ENCODE results near the gene PFKFB4. TPM values are rescaled to one million over a fixed set of nuclear protein-coding genes. Genes with fewer than 3 reads are reported as not detected.

PFKFB4 gene
- polyA plus RNA-seq, 1 of the 3 experiments (the other 2 are of a cell fraction) = 5.7 TPM

DNA sequence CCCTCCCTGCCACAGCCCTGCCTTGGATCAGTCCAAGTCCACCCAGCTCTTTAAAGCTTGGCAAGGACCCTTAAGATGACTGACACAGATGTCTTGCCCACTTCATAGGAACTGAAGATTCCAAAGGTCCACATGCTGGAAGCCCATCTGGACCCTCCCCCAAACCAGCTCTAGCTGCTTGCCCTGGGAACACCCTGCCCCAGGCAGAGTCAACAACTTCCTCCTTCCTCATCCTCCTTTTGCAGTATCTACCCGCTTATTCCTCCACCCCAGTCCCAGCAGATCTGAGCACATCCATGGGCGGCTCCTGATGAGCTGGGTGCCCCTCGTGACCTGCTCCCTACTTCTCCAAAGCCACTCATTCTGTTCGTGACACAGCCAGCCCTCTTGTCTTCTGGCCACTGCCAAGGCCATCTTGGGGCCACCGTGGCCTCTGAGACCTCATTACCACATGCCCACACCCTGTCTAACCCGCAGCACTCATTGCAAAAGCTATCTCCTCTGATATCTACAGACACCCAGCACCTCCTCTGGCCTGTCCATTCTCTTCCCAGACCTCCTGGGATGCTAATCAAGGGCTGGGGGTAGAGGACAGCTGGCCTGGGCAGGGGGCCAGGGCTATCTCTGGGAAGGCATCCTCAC, 2.0 kb upstream of the PFKFB4 start:
- no peak overlapping the region for H3K9ac ChIP-seq
- no peaks in the 10 kb centered on the region for H4K20me1 ChIP-seq (ENCODE audit: insufficient read depth)
- peaks cover 15% of the 10 kb centered on the region; the same call in 1 of the 2 replicates for H3K79me2 ChIP-seq (ENCODE audit: insufficient read depth)
- ChIA-PET POLR2A (interaction anchor here (1.0 to 1.5 kb wide), 4 partner anchors 76 to 119 kb away, joined by 3 to 6 read pairs (median 4); partner anchors contain the start of genes CCDC51, SLC26A6 and TMA7), CTCF (interaction anchor here (0.6 to 12.6 kb wide), 17 partner anchors 8 to 181 kb away, joined by 3 to 136 read pairs (median 4); partner anchors contain the start of genes ATRIP, CCDC51, SLC26A6 and TMA7)
- TF ChIP-seq, protein P1, sequence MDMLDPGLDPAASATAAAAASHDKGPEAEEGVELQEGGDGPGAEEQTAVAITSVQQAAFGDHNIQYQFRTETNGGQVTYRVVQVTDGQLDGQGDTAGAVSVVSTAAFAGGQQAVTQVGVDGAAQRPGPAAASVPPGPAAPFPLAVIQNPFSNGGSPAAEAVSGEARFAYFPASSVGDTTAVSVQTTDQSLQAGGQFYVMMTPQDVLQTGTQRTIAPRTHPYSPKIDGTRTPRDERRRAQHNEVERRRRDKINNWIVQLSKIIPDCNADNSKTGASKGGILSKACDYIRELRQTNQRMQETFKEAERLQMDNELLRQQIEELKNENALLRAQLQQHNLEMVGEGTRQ (IDR thresholded peaks at IDR 0.05; ENCODE audit: borderline replicate concordance, low read depth, low read length) = no peak
- no peak for TF ChIP-seq SMC3 (IDR thresholded peaks at IDR 0.05; ENCODE audit: low read depth, low read length)
- TF ChIP-seq GABPA (IDR thresholded peaks at IDR 0.05; ENCODE audit: low read depth) = no peak
- no peak for TF ChIP-seq FOXM1 (IDR thresholded peaks at IDR 0.05; ENCODE audit: low read depth)
- no peak for TF ChIP-seq SIN3A (IDR thresholded peaks at IDR 0.05; ENCODE audit: borderline replicate concordance, low read depth, low read length)
- TF ChIP-seq EP300 (IDR thresholded peaks at IDR 0.05; ENCODE audit: borderline replicate concordance in 1 of 2, low read depth in 1 of 2, low read length in 1 of 2) = peak in 1 of 2 experiments; percentile 30; a peak in 1 of 4 replicates
- TF ChIP-seq, protein P2, sequence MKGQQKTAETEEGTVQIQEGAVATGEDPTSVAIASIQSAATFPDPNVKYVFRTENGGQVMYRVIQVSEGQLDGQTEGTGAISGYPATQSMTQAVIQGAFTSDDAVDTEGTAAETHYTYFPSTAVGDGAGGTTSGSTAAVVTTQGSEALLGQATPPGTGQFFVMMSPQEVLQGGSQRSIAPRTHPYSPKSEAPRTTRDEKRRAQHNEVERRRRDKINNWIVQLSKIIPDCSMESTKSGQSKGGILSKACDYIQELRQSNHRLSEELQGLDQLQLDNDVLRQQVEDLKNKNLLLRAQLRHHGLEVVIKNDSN (IDR thresholded peaks at IDR 0.05; ENCODE audit: borderline replicate concordance, low read depth) = no peak
- no peak for TF ChIP-seq FOXJ3 (CRISPR knock-in tag; IDR thresholded peaks at IDR 0.05)
- peak; percentile 74 for TF ChIP-seq GATA2 (CRISPR knock-in tag; IDR thresholded peaks at IDR 0.05)
- no peak for TF ChIP-seq MEF2A (IDR thresholded peaks at IDR 0.05; ENCODE audit: borderline replicate concordance, low read depth)
- TF ChIP-seq RXRA (IDR thresholded peaks at IDR 0.05; ENCODE audit: borderline replicate concordance, low read depth) = no peak
- no peak for TF ChIP-seq CHD2 (IDR thresholded peaks at IDR 0.05; ENCODE audit: low read length, partially characterized antibody)
- no peak for TF ChIP-seq JUND (IDR thresholded peaks at IDR 0.05)
- TF ChIP-seq RAD21 (IDR thresholded peaks at IDR 0.05; ENCODE audit: low read length) = no peak
- TF ChIP-seq FOSL2 (IDR thresholded peaks at IDR 0.05; ENCODE audit: borderline replicate concordance, low read depth) = no peak
- H3K36me3 ChIP-seq (replicated peaks in 1 of 2; ENCODE audit: control insufficient read depth in 1 of 2, insufficient read depth in 2 of 2, low read length in 1 of 2) = no peaks in the 10 kb centered on the region
- H3K4me2 ChIP-seq = no peak overlapping the region
- no peaks in the 10 kb centered on the region for H3K9me3 ChIP-seq
- H3K27ac ChIP-seq (ENCODE audit: low read depth in 2 of 2, low read length in 1 of 2) = peak overlapping the region in 1 of 2 experiments; percentile 83; a peak in 2 of 4 replicates
- no peak overlapping the region for H2AFZ ChIP-seq (ENCODE audit: low read depth)
- no peaks in the 10 kb centered on the region for H3K9me2 ChIP-seq
- peak; percentile 49 for DNase-seq
- H3F3A ChIP-seq (replicated peaks; ENCODE audit: insufficient read depth) = peaks cover 29% of the 10 kb centered on the region
- peaks cover 38 to 75% of the 10 kb centered on the region in 2 experiments; a peak in 3 of 4 replicates for H3K4me1 ChIP-seq (ENCODE audit: control insufficient read depth in 1 of 2, insufficient read depth in 2 of 2, low read depth in 1 of 2, low read length in 1 of 2)
- peak overlapping the region in 1 of 2 experiments; percentile 40; a peak in 1 of 4 replicates for H3K4me3 ChIP-seq (ENCODE audit: low read depth in 2 of 2, low read length in 1 of 2)
- H3K27me3 ChIP-seq (ENCODE audit: insufficient read depth) = no peaks in the 10 kb centered on the region
- WGBS (ENCODE audit: low lambda C conversion rate) = 61% methylated on average over 6 of the region's 6 CpGs
